GM23338 (cell line): ENCODE measurements around the gene KAZALD1. TPM values are rescaled to one million over a fixed set of nuclear protein-coding genes. Genes with fewer than 3 reads are reported as not detected.

Experiments
- ATAC-seq: fragments of 200-7000 bp; cut with Tn5 transposase; 3 replicates; pipeline ENCODE4 v1.9.1; 2020
- DNase-seq: peaks from one replicate; pipeline ENCODE4 v3.0.0-alpha.2; 2015; ENCODE audit warnings: low spot score
- H2AFZ ChIP-seq: fragments of 200-600 bp; sonication (generic); 2 replicates; pipeline ENCODE4 v1.8.0; 2016; ENCODE audit warnings: antibody characterized with exemption, mild to moderate bottlenecking, moderate library complexity
- H3F3A ChIP-seq: fragments of 200-600 bp; sonication (generic); replicated peaks from 2 replicates; pipeline ENCODE4 v1.8.0; 2017; ENCODE audit warnings: antibody characterized with exemption, mixed run types, low read depth
- H3K27ac ChIP-seq: fragments of 200-600 bp; sonication (generic); 2 replicates; pipeline ENCODE4 v1.6.1; 2016; ENCODE audit warnings: low read depth
- H3K27me3 ChIP-seq: fragments of 200-600 bp; sonication (generic); 2 replicates; pipeline ENCODE4 v1.8.0; 2016; ENCODE audit warnings: mild to moderate bottlenecking, mixed run types, moderate library complexity; ENCODE audit not compliant: insufficient read depth
- H3K36me3 ChIP-seq: fragments of 200-600 bp; sonication (generic); 2 replicates; pipeline ENCODE4 v1.8.0; 2016; ENCODE audit warnings: mild to moderate bottlenecking; ENCODE audit not compliant: insufficient read depth
- H3K4me1 ChIP-seq: fragments of 200-600 bp; sonication (generic); 2 replicates; pipeline ENCODE4 v1.8.0; 2016; ENCODE audit warnings: mild to moderate bottlenecking, moderate library complexity; ENCODE audit not compliant: insufficient read depth
- H3K4me2 ChIP-seq: fragments of 200-600 bp; sonication (generic); 2 replicates; pipeline ENCODE4 v1.7.1; 2017; ENCODE audit warnings: mixed run types
- H3K4me3 ChIP-seq: fragments of 200-600 bp; sonication (generic); 2 replicates; pipeline ENCODE4 v1.6.1; 2016; ENCODE audit warnings: mixed run types
- H3K79me2 ChIP-seq: fragments of 200-600 bp; sonication (generic); replicated peaks from 2 replicates; pipeline ENCODE4 v1.8.0; 2017; ENCODE audit warnings: mild to moderate bottlenecking; ENCODE audit not compliant: insufficient read depth
- H3K9me2 ChIP-seq: fragments of 200-600 bp; sonication (generic); 2 replicates; pipeline ENCODE4 v1.8.0; 2017; ENCODE audit not compliant: insufficient read depth
- H4K20me1 ChIP-seq: fragments of 200-600 bp; sonication (generic); replicated peaks from 2 replicates; pipeline ENCODE4 v1.8.0; 2017; ENCODE audit warnings: mild to moderate bottlenecking; ENCODE audit not compliant: insufficient read depth
- H3K27ac Mint-ChIP-seq: 2 replicates; pipeline ENCODE4 v1.8.0; 2020; ENCODE audit warnings: inconsistent platforms, mild to moderate bottlenecking, moderate library complexity, mixed read lengths
- H3K27me3 Mint-ChIP-seq: 3 replicates; pipeline ENCODE4 v1.8.0; 2022; ENCODE audit warnings: low read depth, mild to moderate bottlenecking, moderate library complexity, mixed read lengths, inconsistent platforms; ENCODE audit not compliant: insufficient read depth, poor library complexity
- H3K36me3 Mint-ChIP-seq: 3 replicates; pipeline ENCODE4 v1.8.0; 2021; ENCODE audit warnings: low read depth, mild to moderate bottlenecking, inconsistent platforms, moderate library complexity, mixed read lengths
- H3K4me1 Mint-ChIP-seq: 3 replicates; pipeline ENCODE4 v1.8.0; 2020; ENCODE audit warnings: mild to moderate bottlenecking, inconsistent platforms, mixed read lengths
- H3K4me3 Mint-ChIP-seq: 3 replicates; pipeline ENCODE4 v1.8.0; 2021; ENCODE audit warnings: moderate library complexity, mild to moderate bottlenecking, inconsistent platforms, mixed read lengths
- H3K9me3 Mint-ChIP-seq: 3 replicates; pipeline ENCODE4 v1.8.0; 2020; ENCODE audit warnings: moderate library complexity, mild to moderate bottlenecking, inconsistent platforms, mixed read lengths
- CREB1 ChIP-seq: fragments of 250-450 bp; sonication (Bioruptor Pico); IDR thresholded peaks from 2 replicates; pipeline ENCODE4 v1.5.0; 2020; ENCODE audit warnings: low read depth, mild to moderate bottlenecking, moderate library complexity
- EZH2 ChIP-seq: fragments of 200-600 bp; sonication (generic); IDR thresholded peaks from one replicate; pipeline ENCODE4 v1.8.0; 2017; ENCODE audit warnings: antibody characterized with exemption, mild to moderate bottlenecking, low read depth; ENCODE audit not compliant: unreplicated experiment
- EZH2phosphoT487 ChIP-seq: fragments of 200-600 bp; sonication (generic); IDR thresholded peaks from one replicate; pipeline ENCODE4 v1.8.1; 2018; ENCODE audit warnings: antibody characterized with exemption; ENCODE audit not compliant: unreplicated experiment
- JUNB ChIP-seq: IDR thresholded peaks from one replicate; pipeline ENCODE4 v1.6.1; 2016; ENCODE audit warnings: antibody characterized with exemption; ENCODE audit not compliant: unreplicated experiment
- POLR2AphosphoS5 ChIP-seq: IDR thresholded peaks from 2 replicates; pipeline ENCODE4 v1.6.1; 2016; ENCODE audit warnings: antibody characterized with exemption, low read depth
- STAT1 ChIP-seq: IDR thresholded peaks from one replicate; pipeline ENCODE4 v1.6.1; 2016; ENCODE audit warnings: antibody characterized with exemption; ENCODE audit not compliant: unreplicated experiment
- ZNF114 ChIP-seq: fragments of 250-450 bp; sonication (Bioruptor Pico); IDR thresholded peaks from 2 replicates; pipeline ENCODE4 v1.5.0; 2020; ENCODE audit warnings: mild to moderate bottlenecking, moderate library complexity
- polyA plus RNA-seq: library from polyadenylated mRNA; unstranded; fragments of >200 nt; fragmentation: Nextera tagmentation; extraction: Ambion mirVana; gene quantifications from 2 replicates; pipeline ENCODE4 v1.2.1, GENCODE V29; 2016
- total RNA-seq: library from RNA; depleted of rRNA; stranded (reverse); fragments of >200 nt; shearing (Covaris generic); gene quantifications from 2 replicates; pipeline ENCODE4 v1.2.3, GENCODE V29; 2014
- TF ChIP-seq, protein P1 (sequence below), 2 experiments: fragments of 200-600 bp in 1 of 2; sonication (generic) in 1 of 2; conservative IDR thresholded peaks; 2 replicates each; pipeline versions ENCODE4 v1.5.1 to v1.6.1; 2016 to 2017; ENCODE audit warnings: antibody characterized with exemption in 2 of 2, low read depth in 2 of 2, mild to moderate bottlenecking in 2 of 2, moderate library complexity in 1 of 2
- TF ChIP-seq, protein P2 (sequence below): IDR thresholded peaks from 2 replicates; pipeline ENCODE4 v1.6.1; 2016; ENCODE audit warnings: antibody characterized with exemption
- TF ChIP-seq, protein P3 (sequence below): IDR thresholded peaks from one replicate; pipeline ENCODE4 v1.6.1; 2018; ENCODE audit warnings: antibody characterized with exemption; ENCODE audit not compliant: unreplicated experiment

Gene KAZALD1
- total and polyA plus RNA-seq, 2 experiments from 2014 or later: 0.27 to 1.3 TPM

DNA sequence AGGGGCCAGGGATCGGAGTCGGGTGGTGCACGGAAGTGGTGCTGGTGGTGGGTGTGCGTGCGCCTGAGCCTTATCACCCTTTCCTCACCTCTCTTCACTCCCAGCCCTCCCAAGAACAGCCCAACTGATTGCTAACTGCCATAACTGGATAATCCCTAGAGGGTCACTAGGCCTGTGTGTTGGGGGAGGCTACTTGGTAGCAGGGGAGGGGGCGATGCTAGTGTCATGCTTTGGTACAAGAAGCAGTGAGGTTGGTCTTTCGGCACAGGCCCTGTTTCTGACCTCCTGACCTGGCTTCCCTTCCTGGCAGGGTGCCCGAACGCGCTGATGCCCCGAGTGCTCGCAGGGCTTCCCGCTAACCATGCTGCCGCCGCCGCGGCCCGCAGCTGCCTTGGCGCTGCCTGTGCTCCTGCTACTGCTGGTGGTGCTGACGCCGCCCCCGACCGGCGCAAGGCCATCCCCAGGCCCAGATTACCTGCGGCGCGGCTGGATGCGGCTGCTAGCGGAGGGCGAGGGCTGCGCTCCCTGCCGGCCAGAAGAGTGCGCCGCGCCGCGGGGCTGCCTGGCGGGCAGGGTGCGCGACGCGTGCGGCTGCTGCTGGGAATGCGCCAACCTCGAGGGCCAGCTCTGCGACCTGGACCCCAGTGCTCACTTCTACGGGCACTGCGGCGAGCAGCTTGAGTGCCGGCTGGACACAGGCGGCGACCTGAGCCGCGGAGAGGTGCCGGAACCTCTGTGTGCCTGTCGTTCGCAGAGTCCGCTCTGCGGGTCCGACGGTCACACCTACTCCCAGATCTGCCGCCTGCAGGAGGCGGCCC lies 652 bp downstream of the KAZALD1 start:
- peaks cover 70% of the 10 kb centered on the region for H3K27me3 Mint-ChIP-seq
- ATAC-seq (peak; percentile 51), DNase-seq (peak; percentile 85)
- Histone ChIP-seq H3K4me1 (peaks cover 37% of the 10 kb centered on the region), H4K20me1 (peaks cover 20% of the 10 kb centered on the region), H3K27ac (no peak overlapping the region), H3K4me2 (peak overlapping the region; percentile 93), H3K79me2 (peaks cover 10% of the 10 kb centered on the region; the same call in 1 of the 2 replicates), H3K9me2 (no peaks in the 10 kb centered on the region), H3F3A (peaks cover 21% of the 10 kb centered on the region; the same call in 1 of the 2 replicates), H3K36me3 (no peaks in the 10 kb centered on the region), H2AFZ (peak overlapping the region; percentile 99; the same call in 1 of the 2 replicates), H3K27me3 (peaks cover 64% of the 10 kb centered on the region), H3K4me3 (peak overlapping the region; percentile 87)
- peaks cover 2% of the 10 kb centered on the region; the same call in 1 of the 3 replicates for H3K9me3 Mint-ChIP-seq
- peak overlapping the region; percentile 74 for H3K4me3 Mint-ChIP-seq
- no peak overlapping the region for H3K27ac Mint-ChIP-seq
- H3K36me3 Mint-ChIP-seq: no peaks in the 10 kb centered on the region
- TF ChIP-seq, protein P1, sequence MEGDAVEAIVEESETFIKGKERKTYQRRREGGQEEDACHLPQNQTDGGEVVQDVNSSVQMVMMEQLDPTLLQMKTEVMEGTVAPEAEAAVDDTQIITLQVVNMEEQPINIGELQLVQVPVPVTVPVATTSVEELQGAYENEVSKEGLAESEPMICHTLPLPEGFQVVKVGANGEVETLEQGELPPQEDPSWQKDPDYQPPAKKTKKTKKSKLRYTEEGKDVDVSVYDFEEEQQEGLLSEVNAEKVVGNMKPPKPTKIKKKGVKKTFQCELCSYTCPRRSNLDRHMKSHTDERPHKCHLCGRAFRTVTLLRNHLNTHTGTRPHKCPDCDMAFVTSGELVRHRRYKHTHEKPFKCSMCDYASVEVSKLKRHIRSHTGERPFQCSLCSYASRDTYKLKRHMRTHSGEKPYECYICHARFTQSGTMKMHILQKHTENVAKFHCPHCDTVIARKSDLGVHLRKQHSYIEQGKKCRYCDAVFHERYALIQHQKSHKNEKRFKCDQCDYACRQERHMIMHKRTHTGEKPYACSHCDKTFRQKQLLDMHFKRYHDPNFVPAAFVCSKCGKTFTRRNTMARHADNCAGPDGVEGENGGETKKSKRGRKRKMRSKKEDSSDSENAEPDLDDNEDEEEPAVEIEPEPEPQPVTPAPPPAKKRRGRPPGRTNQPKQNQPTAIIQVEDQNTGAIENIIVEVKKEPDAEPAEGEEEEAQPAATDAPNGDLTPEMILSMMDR (conservative IDR thresholded peaks at IDR 0.05; ENCODE audit: low read depth in 2 of 2): peak; percentile 45 to 63
- TF ChIP-seq EZH2: peak; percentile 22
- TF ChIP-seq POLR2AphosphoS5: no peak
- TF ChIP-seq EZH2phosphoT487: peak; percentile 65
- H3K4me1 Mint-ChIP-seq: peaks cover 39% of the 10 kb centered on the region

DNA sequence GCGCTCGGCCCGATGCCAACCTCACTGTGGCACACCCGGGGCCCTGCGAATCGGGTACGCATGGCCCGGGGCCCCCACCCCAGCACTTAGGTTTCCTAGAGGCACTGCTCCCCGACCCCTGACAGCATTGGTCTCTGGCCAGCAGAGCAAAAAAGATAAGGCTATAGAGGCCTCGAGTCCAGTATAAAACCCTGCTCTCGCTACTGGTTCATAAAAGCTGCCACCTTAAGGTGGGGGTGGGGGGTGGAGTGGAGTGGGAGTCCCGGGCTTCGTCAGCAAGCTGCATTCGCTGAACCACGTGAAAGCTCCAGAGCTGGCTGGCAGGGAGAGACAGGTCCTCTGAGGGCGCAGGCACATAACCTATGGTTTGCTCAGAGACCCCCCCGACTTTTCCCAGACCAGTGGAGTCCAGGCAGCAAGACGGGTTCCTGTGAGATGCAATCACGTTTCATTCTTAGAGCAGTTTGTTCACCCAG lies 1.3 kb downstream of the KAZALD1 start:
- Mint-ChIP-seq H3K27me3 (peaks cover 73% of the 10 kb centered on the region), H3K27ac (no peak overlapping the region), H3K4me3 (peak overlapping the region; percentile 74), H3K9me3 (peaks cover 2% of the 10 kb centered on the region; the same call in 1 of the 3 replicates), H3K36me3 (no peaks in the 10 kb centered on the region), H3K4me1 (peaks cover 39% of the 10 kb centered on the region)
- Histone ChIP-seq H3K79me2 (peaks cover 10% of the 10 kb centered on the region; the same call in 1 of the 2 replicates), H3K27ac (no peak overlapping the region), H2AFZ (0 out of 2 replicates have a peak overlapping the region, but pooled peaks have one; percentile 23), H3K4me1 (peaks cover 37% of the 10 kb centered on the region), H3K9me2 (no peaks in the 10 kb centered on the region), H3K4me2 (peak overlapping the region; percentile 93), H3K36me3 (no peaks in the 10 kb centered on the region), H3K4me3 (peak overlapping the region; percentile 87), H4K20me1 (peaks cover 17% of the 10 kb centered on the region), H3F3A (peaks cover 21% of the 10 kb centered on the region; the same call in 1 of the 2 replicates), H3K27me3 (peaks cover 68% of the 10 kb centered on the region)
- TF ChIP-seq POLR2AphosphoS5: no peak
- TF ChIP-seq, protein P2, sequence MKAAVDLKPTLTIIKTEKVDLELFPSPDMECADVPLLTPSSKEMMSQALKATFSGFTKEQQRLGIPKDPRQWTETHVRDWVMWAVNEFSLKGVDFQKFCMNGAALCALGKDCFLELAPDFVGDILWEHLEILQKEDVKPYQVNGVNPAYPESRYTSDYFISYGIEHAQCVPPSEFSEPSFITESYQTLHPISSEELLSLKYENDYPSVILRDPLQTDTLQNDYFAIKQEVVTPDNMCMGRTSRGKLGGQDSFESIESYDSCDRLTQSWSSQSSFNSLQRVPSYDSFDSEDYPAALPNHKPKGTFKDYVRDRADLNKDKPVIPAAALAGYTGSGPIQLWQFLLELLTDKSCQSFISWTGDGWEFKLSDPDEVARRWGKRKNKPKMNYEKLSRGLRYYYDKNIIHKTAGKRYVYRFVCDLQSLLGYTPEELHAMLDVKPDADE: no peak
- TF ChIP-seq STAT1: no peak
- no peak for TF ChIP-seq JUNB
- TF ChIP-seq, protein P1 (conservative IDR thresholded peaks at IDR 0.05; ENCODE audit: low read depth in 2 of 2): no peak
- TF ChIP-seq ZNF114 (CRISPR knock-in tag): no peak
- no peak for TF ChIP-seq CREB1 (CRISPR knock-in tag)
- TF ChIP-seq, protein P3, sequence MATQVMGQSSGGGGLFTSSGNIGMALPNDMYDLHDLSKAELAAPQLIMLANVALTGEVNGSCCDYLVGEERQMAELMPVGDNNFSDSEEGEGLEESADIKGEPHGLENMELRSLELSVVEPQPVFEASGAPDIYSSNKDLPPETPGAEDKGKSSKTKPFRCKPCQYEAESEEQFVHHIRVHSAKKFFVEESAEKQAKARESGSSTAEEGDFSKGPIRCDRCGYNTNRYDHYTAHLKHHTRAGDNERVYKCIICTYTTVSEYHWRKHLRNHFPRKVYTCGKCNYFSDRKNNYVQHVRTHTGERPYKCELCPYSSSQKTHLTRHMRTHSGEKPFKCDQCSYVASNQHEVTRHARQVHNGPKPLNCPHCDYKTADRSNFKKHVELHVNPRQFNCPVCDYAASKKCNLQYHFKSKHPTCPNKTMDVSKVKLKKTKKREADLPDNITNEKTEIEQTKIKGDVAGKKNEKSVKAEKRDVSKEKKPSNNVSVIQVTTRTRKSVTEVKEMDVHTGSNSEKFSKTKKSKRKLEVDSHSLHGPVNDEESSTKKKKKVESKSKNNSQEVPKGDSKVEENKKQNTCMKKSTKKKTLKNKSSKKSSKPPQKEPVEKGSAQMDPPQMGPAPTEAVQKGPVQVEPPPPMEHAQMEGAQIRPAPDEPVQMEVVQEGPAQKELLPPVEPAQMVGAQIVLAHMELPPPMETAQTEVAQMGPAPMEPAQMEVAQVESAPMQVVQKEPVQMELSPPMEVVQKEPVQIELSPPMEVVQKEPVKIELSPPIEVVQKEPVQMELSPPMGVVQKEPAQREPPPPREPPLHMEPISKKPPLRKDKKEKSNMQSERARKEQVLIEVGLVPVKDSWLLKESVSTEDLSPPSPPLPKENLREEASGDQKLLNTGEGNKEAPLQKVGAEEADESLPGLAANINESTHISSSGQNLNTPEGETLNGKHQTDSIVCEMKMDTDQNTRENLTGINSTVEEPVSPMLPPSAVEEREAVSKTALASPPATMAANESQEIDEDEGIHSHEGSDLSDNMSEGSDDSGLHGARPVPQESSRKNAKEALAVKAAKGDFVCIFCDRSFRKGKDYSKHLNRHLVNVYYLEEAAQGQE: no peak
- TF ChIP-seq EZH2: peak; percentile 7
- DNase-seq: no peak
- no peak for ATAC-seq
